GM18526 (cell line): ENCODE data around the gene ADCYAP1R1.

Experiments
- POLR2A ChIP-seq: IDR thresholded peaks from 3 replicates; pipeline ENCODE4 v1.6.1; 2011; ENCODE audit not compliant: insufficient read length; ENCODE audit errors: extremely low read depth

Gene ADCYAP1R1

GRCh38 chr7:31056775-31057346, 4.8 kb downstream of the ADCYAP1R1 start:
- TF ChIP-seq POLR2A: no peak

GRCh38 chr7:31058122-31058521, 6.0 kb downstream of the ADCYAP1R1 start:
- no peak for TF ChIP-seq POLR2A

- no peak for TF ChIP-seq POLR2A
These were observed 6.6 kb downstream of the ADCYAP1R1 start for GRCh38 chr7:31058688-31059087.

GRCh38 chr7:31059551-31059950, 7.4 kb downstream of the ADCYAP1R1 start:
- no peak for TF ChIP-seq POLR2A

GRCh38 chr7:31061185-31061584, 9.1 kb downstream of the ADCYAP1R1 start:
- TF ChIP-seq POLR2A: no peak

GRCh38 chr7:31062746-31063435, 10.8 kb downstream of the ADCYAP1R1 start:
- no peak for TF ChIP-seq POLR2A

GRCh38 chr7:31065021-31065593, 13.0 kb downstream of the ADCYAP1R1 start:
- TF ChIP-seq POLR2A: no peak

- TF ChIP-seq POLR2A: no peak
These were observed 13.7 kb downstream of the ADCYAP1R1 start for GRCh38 chr7:31065840-31066239.

GRCh38 chr7:31066516-31067130, 14.5 kb downstream of the ADCYAP1R1 start:
- TF ChIP-seq POLR2A: no peak

GRCh38 chr7:31067491-31067890, 15.4 kb downstream of the ADCYAP1R1 start:
- no peak for TF ChIP-seq POLR2A

GRCh38 chr7:31068006-31068675, 16.0 kb downstream of the ADCYAP1R1 start:
- no peak for TF ChIP-seq POLR2A

- TF ChIP-seq POLR2A: no peak
These were observed 17.9 kb downstream of the ADCYAP1R1 start for GRCh38 chr7:31069860-31070555.

GRCh38 chr7:31070991-31071644, 19.0 kb downstream of the ADCYAP1R1 start:
- no peak for TF ChIP-seq POLR2A

GRCh38 chr7:31071645-31072029, 19.5 kb downstream of the ADCYAP1R1 start:
- TF ChIP-seq POLR2A: no peak

GRCh38 chr7:31073326-31074119, 21.4 kb downstream of the ADCYAP1R1 start:
- no peak for TF ChIP-seq POLR2A

- TF ChIP-seq POLR2A: no peak
These were observed 21.9 kb downstream of the ADCYAP1R1 start for GRCh38 chr7:31074120-31074383.
